Occipital lobe (tissue), 2 donors: ENCODE measurements around the gene PACRG. TPM values are rescaled to one million over a fixed set of nuclear protein-coding genes. Genes with fewer than 3 reads are reported as not detected.

Experiments used
- DNase-seq: peaks from one replicate; lab custom pipeline; 2025; lab: John Stamatoyannopoulos, UW
- total RNA-seq: library from RNA; depleted of rRNA; stranded (reverse); fragments of >200 nt; gene quantifications from one replicate; pipeline ENCODE4 v1.2.3, GENCODE V29; 2014

The PACRG gene
- total RNA-seq, 1 donor from 2014 or later: 6.7 TPM

DNA sequence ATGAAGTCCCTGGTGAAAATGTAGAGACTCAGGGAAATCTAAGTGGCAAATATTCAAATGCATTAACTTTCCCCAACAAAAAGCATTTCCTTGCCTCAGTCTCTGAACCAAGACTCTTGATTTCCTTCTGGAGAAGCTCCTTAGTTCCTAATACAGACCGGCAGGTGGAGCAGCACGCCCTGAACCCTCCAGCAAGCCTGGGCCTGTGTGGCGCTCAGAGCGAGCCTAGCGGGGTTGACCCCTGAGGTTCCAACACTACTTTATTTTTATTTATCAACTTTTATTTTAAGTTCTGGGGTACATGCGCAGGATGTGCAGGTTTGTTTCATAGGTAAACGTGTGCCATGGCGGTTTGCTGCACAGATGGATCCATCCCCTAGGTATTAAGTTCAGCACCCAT is 50.8 kb downstream of the PACRG start:
- DNase-seq: no peak

DNA sequence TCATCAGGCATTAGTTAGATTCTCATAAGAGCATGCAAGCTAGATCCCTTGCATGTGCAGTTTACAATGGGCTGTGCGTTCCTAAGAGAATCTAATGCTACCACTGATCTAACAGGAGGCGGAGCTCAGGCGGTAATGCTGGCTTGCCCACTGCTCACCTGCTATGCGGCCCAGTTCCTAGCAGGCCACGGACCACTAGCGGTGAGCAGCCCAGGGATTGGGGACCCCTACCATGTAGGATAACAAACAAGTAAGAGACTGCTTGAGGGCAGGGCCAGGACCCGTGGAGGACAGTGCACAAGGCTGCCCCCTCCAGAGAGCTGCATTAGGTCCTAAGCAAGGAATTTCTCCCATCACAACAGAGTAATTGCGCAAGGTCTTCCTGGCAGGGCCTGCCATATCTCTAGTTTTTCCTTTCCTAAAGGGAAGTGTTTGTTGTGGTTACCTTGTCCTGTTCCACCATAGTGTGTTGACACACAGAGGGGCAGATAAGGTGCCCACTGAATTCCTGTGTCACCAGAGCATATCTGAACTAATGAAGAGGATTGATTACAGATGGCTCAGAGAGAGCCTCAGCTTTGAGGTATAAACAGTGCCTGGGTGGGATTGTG is 58.0 kb downstream of the PACRG start:
- no peak for DNase-seq

DNA sequence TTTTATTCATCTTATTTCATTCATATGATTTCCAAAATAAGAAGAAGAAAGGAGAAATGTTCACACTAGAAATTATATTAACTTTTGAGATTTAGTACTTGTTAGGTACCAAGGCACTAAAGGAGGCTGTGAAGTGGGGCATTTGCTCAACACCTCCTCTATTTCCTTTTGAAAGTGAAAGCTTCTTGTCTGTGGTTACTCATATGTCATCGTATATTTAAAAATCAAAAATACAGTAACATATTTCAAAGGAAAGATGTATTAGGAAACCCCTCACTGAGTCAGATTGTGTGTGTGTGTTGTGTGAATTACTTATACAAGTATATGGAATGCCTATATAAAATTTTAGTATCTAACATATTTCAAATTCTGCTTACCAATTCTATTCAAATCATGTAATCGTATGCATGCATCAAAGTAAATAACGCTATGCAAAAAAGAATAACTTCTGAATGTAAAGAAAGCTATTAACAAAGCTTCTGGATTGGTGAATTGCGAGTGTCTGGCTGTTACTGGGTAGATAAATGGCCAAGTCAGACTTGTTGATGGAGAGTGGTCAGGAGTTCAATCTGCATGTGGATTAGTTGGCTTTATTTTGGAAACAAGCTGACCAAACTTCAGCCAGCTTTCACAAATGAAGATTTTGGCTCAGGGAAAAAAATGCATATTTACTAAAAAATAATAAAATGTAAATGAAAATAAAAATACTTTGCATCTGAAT is 70.9 kb downstream of the PACRG start:
- no peak for DNase-seq

DNA sequence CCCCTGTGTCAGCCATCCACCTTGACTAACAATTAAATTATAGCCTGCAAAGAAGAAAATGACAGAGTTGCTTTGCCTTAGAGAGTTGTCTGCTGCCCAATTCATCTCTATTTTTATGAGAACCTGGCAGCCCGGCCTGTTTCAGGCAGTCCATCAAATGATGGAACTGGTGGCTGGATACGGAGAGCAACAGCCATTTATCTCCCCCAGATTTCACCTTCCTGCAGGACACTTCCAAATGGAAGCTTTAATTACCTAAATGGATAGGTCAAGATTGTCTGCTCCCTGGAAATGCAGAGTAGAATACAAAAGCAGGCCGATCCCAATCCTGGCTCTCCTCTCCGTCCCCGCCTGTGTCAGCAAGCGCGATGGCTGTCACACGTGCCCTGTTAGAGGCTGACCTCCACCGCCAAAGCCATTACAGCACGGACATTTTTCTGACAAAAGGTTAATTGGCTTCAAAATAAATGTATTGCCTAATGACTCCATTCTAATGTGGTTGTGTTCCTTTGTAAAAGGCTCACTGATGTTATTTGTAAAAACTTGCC is 86.7 kb downstream of the PACRG start:
- DNase-seq: no peak

DNA sequence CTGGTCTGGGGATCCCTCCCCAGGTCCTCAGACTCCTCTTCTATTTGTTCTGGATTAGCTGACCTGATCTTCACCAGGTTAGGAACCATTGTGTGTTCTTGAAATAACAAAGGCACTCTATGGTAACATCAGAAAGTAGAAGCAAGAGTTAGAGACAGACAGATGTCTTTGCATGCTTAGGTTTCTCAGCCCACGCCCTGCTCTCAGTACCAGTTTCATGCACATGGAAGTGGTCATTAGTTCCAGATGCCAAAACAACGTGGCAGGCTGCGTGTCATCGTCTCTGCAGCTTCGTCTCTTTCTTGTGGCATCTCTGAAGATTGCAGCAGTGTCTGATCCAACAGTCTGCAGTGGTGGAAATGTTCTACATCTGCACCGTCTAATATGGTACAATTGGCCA is 89.4 kb downstream of the PACRG start:
- DNase-seq: no peak

DNA sequence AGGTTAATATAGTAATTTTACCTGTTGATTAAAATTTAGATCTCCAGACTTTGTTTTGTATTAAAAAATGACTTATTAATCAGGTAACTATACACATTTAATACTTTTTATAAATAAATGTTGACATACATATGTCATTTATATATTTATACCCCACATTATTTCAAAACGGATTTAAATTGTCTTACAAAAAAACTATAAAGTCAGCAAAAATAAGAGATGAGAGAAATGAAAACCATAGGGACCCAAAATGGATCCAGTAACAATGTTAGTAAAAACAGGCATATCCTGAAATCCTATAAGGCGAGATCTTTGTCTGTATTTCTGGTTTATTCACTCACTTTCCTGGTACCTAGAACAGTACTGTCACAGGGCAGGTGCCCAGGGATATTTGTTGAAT is 91.5 kb downstream of the PACRG start:
- no peak for DNase-seq

DNA sequence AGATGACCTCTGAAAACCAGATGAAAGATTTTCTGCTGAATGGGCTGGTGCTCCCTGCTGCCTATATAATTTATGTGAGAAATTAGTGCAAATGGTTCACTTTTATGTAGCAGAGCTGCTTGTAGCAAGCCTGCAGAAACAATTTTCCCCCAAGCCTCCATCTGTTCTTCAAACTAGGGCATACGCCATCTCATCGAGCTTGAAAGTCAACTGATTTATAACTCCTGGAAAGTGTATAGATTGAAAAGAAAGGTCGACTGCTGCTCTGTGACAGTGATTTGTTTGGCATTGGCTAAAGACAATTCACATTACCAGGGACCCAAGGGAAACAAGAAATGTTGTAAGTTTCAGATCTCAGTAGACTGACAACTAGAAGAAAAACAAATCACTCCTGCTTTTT is 93.3 kb downstream of the PACRG start:
- DNase-seq: no peak

DNA sequence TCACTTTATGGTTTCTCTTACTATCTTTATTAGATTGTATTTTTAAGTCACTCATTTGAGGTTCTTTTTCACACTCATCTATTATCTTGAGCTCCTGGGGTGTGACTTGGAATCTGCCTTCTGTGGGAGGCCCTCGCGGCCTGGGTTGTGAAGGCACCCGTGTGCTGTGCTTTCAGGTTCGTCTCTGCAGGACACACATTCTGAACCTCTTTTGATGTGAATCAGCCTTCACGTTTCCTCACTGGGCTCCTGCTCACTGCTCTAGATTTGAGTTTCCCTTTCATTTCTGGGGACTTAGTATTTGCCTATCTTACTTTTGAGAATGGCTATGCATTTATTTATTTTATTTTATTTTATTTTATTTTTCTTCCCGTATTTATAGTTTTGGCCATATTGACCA is 97.8 kb downstream of the PACRG start:
- DNase-seq: no peak

DNA sequence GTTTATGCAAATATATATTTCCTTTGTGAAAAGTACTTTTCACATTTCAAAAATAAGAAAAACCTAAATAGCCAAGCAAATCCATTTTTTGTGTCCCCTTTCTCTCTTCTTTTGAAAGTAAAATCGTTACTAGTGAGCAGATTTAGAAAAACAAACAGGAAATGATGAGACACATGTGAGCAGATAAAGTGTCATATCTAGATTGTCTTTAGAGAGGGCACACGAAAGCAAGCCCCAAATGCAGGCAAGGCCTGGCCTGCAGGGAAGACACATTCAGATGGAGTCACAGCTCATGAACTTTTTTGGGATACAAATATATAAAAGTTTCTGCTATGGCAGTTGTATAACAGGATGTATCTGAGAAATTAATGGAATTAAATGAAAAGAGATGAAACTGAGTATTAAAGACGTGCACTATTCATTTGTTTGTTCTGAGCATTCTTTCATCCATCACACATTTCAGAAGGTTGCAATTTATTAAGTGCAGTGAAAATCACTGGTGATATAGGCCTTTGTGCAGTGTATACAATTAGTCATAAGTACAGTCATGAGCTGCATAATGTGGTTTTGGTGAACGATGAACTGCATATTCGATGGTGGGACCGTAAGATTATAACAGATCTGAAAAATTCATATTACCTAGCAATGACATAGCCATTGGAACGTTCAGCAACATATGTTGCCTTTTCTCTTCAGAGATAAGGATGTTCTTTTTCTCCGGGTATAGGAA is 101.4 kb downstream of the PACRG start:
- DNase-seq: no peak

DNA sequence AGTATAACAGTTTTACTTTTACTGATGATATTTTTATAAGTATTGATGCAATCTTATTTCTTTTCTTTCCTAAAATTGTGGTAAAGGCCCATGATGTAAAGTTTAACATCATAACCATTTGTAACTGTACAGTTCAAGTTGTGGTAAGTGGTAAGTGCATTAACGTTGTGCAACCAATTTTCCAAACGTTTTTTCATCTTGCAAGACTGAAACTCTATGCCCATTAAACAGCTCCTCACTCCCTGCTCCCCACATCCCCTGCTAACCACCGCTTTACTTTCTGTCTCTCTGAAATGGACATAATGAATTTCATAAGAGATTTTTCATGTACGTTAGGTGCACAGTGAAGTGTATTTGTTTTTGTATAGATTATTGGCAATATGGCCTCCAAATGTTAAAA is 106.0 kb downstream of the PACRG start:
- DNase-seq: no peak

DNA sequence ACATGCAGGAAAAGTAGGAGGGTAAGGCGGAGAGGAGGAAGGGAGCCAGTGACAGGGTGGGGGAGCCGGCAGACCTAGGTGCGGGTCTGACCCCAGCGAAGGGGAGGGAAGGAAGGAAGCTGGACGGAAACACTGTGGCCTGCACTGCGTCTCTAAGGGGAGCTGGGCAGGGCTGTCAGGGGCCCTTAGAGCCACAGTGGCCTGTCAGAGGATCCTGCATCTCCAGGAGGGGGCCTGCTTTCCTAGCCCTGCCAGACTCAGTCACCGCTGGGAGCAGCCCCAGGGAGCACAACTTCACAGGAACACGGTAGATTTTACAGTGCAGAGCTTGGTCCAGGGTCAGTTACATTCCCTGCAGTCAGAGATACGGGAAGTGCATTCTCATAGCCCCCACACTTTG is 118.2 kb downstream of the PACRG start:
- DNase-seq: no peak

DNA sequence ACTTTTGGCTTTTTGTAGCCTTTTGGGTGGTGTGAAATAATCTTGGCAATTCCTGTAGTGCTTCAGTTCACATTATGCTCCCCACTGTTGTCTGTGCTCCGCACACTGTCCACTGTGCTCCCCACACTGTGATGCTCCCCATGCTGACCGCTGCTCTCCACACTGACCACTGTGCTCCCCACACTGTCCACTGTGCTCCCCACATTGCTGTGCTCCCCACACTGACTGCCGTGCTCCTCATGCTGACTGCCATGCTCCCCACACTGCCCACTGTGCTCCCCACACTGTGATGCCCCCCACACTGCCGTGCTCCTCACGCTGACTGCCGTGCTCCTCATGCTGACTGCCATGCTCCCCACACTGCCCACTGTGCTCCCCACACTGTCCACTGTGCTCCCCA is 118.9 kb downstream of the PACRG start:
- no peak for DNase-seq

DNA sequence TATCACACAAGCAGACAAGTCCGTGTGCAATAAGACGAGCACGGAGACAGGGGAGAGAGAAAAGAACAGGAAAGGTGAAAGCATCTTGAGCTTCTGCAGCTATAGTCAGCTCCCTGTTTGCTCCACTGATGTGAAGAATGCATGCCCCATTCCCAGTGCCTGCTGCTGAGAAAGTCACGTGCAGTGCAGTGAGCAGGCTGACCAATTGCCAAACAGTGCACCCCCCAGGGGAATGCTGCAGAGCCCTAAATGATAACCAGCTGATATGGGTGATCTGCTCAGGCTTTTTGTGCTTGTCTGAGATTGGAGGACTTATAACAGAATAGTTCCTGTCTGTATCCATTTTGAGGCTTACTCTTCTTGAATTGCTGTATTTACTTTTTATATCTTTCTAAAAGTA is 121.5 kb downstream of the PACRG start:
- no peak for DNase-seq

DNA sequence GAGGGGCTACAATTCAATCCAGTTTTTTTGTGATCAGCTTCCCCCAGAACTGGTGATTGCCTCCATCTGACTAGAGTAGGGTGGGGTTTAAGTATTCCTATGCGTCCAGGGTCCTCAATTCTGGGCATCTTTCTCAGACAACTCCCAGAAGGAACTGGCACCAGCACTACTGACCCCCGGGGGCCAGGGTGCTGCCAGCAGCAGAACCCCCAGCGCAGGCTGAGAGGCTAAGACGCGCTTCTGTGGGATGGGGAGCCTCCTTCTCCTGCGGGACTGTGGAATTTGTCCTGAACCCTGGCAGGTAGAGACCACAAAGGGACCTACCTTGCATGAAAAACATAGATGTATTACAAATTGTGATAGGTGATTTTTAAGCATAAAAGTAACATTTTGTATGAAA is 124.4 kb downstream of the PACRG start:
- DNase-seq: no peak

DNA sequence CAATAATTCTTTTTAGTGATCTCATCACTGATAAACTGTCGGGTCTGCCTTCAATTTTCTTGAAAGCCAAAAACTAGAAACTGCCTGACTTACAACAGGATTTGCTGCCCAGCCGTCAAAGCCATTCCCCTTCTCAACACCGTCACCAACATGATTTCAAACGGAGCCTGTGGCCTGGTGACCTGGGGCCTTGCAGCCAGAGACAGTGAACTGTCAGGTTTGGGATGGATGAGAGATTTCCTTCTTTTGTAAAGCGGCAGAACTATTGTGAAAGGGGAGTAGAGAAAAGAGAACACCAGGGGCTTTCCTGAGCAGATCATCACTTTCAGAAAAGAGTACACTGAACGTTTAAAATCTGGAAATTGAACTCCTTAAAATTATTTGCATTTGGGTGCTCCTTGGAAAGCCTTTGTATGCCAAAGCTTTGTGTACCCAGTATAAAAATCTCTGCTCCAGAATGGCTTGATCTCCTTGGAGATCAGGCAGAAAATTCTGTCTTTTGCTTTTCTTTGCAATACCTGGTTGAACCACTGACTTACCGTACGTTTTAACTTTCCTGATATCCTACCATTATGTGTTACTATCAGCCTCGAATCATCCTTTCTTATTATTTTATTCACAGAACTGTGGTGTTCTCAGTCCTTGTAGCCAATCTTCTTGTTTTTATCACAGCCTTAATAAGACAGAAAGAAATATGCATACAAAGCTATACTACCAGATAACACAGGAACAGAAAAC is 125.2 kb downstream of the PACRG start:
- DNase-seq: no peak

DNA sequence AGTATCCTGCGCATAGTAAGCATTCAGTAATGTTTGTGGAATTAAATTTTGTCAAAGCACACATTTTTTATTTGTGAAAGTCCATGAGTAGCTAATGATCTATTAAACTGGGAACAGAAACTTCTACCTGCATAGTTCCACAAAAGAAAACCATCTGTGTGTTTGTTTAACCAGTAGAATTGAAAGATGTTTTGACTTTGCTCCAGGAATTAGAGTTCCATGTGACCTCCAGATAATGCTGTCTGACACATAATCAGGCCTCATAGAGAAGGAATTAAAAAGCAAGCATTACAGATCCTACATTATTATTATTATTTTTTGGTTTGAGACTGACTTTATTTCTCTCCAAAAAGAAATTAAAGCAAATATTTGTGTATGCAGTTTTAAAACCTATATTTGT is 126.5 kb downstream of the PACRG start:
- no peak for DNase-seq

DNA sequence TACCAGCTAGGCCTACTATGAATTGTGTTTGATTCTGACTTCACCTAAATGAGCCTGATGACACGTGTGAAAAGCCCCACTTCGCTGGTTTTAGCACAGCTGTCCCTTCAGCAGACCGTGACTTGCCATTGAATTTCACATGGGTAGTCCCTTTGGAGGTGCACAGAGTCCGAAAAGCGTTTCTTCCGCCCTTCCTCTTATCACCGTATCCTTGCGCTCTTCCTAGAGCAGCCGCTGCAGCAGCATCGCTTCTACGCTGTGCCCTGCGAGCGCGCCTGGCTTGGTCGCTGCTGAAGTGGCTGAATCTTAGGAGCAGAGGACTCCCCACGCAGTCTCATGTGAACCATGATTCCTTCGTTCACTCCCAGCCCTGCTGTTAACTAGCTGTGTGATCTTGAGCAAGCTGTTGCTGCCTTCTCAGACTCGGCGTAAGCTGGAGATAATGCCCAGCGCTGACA is 127.0 kb downstream of the PACRG start:
- DNase-seq: no peak

DNA sequence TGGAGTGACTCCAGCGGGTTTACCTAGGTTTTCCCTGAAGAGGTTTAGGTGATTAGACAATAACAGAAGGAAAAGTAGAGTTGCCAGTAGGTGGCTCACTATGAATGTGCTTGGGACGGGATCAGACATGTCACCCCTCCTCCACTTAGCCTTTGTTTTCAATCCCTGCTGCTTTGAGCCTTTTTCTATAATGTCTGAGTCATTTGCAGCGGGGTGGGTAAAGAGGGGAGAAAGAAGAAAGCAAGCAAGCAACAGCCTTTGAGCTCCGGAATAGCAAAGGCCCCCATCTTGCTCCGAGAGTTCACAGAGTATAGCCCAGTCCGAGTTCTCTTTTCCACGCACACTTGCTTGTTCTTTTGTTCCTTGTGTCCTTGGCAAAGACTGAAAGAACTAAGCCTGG is 129.1 kb downstream of the PACRG start:
- peak; percentile 72 for DNase-seq

DNA sequence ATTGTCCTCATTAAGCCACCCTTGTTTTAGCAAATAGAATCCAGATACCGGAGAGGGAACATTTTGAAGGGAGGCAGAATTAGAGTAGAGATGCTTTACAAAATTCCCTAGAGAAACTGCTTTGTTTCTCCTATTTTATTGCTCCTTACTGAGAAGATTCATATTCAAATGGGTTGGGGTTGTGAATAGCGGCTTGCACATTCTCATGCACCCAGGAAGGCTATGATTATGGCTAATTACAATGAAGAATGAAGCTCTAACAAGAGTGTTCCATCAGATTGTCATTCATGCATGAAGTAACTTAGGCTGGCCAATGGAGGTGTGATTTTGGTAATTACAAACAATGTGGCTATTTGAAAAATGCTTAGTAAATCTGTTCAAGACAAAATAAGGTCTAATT is 129.6 kb downstream of the PACRG start:
- no peak for DNase-seq

DNA sequence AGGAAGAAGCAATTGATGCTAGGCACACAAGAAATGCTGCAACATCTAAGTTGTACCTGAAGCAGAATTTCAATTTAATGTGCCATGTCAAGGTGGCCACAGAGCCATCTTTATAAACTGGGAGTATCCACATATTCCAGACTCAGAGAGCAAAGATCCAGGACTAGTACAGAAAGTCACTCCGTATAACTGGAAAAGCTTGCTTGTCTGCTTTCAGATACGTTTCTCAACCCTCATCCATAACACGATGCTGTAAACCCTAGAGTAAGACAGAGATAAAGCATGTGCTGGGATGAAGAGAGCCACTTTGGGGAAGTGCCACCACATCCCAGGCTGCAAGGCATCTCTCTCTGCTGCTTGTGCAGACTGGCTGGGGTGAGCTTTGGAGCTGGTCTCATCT is 134.7 kb downstream of the PACRG start:
- DNase-seq: no peak

DNA sequence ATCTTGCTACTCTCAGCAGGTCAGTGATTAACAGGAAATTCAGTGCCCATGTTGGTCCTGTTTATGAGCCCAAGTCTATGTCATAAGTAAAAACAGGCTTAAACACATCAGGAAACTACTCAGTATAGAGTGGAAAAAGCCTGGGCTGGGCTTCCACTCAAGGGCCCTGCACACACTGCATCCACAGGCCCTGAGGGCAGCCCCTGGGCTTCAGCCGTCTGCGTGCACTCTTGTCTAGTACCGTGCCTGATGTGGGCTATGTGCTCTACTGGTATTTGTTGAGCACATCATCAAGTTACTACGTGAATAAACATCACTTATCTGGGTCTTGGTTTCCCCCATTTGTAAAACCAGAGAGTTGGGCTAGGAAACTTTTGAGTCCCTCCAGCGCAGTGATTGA is 135.2 kb downstream of the PACRG start:
- DNase-seq: no peak

DNA sequence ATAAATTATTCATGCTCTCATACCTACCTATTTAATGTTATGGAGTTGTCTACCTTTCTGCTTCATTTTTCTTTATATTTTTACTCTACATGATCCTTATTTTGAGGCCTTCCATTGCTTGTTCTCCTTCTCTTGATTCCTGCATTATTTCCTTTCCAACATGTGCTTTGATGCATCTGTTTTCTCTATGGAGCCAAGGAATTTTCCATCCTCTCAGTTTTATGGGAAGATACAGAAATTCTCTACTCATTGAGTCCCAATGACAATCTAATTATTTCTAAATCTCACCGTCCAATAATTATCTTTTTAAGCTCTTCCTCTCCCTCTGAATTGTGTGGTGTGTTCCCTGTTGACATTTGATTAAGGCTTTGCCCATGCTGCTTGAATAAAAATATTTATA is 136.0 kb downstream of the PACRG start:
- DNase-seq: no peak
